ENCODE results near the gene JAK3. TPM values are rescaled to one million over a fixed set of nuclear protein-coding genes. Genes with fewer than 3 reads are reported as not detected.

The JAK3 gene
- total and polyA plus RNA-seq, 2 experiments from 2014 or later, result 3.0 to 3.2 TPM

DNA sequence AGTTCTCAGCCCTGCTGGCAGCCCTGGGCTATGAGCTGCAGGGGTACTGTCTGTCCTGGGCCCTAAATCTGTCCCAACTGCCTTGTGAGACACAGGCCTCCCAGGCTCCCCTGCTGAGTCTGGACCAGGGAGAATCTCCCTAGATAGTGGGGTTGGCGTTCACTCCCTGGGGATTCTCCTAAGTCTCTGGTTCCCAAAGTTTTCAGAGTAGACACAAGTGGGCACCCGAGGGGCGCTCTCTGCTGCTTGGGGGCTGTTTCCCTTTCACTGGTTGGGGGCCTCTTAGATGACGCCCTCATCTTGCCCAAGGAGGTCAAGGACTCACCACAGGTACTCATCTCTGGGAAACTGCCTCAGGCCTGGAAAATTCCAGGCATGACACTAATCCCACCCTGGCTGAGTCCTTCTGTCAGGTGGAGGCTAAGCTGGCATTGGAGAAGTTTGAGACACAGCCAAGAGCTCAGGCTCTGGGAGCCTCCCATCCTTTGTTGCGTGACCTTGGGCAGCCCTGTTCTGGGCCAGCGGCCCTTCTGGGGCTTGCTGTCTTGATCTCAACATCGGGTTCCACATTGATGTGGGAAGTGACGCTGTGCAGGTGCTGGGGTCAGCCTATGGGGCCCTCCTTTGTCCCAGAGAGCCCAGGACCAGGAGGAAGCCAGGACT lies 15.9 kb upstream of the JAK3 start:
- 94% methylated on average over 8 of the region's 8 CpGs for WGBS (ENCODE audit: low lambda C conversion rate, missing lambda C conversion rate)
- TF ChIP-seq EZH2 (IDR thresholded peaks at IDR 0.05; ENCODE audit: borderline replicate concordance) (no peak), EZH2phosphoT487 (IDR thresholded peaks at IDR 0.05; ENCODE audit: low read depth, severe bottlenecking, unreplicated experiment) (no peak)
- TF ChIP-seq, protein P1, sequence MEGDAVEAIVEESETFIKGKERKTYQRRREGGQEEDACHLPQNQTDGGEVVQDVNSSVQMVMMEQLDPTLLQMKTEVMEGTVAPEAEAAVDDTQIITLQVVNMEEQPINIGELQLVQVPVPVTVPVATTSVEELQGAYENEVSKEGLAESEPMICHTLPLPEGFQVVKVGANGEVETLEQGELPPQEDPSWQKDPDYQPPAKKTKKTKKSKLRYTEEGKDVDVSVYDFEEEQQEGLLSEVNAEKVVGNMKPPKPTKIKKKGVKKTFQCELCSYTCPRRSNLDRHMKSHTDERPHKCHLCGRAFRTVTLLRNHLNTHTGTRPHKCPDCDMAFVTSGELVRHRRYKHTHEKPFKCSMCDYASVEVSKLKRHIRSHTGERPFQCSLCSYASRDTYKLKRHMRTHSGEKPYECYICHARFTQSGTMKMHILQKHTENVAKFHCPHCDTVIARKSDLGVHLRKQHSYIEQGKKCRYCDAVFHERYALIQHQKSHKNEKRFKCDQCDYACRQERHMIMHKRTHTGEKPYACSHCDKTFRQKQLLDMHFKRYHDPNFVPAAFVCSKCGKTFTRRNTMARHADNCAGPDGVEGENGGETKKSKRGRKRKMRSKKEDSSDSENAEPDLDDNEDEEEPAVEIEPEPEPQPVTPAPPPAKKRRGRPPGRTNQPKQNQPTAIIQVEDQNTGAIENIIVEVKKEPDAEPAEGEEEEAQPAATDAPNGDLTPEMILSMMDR (IDR thresholded peaks at IDR 0.05; ENCODE audit: poor library complexity), result no peak
- H3K4me1 ChIP-seq (ENCODE audit: insufficient read depth), result peaks cover 10% of the 10 kb centered on the region
- no peak for DNase-seq (ENCODE audit: low spot score)
- no peak overlapping the region for H2AFZ ChIP-seq
- H3K27ac ChIP-seq, result no peak overlapping the region
- no peak overlapping the region for H3K4me2 ChIP-seq
- H3K36me3 ChIP-seq (replicated peaks; ENCODE audit: insufficient read depth, low read depth), result no peaks in the 10 kb centered on the region
- peaks cover 28% of the 10 kb centered on the region for H3K79me2 ChIP-seq
- no peaks in the 10 kb centered on the region for H3K9me2 ChIP-seq (replicated peaks; ENCODE audit: insufficient read depth)
- peaks cover 4% of the 10 kb centered on the region for H3K27me3 ChIP-seq
- H3K4me3 ChIP-seq, result no peak overlapping the region
- H3K9me3 ChIP-seq (ENCODE audit: low read depth), result no peaks in the 10 kb centered on the region
- H4K20me1 ChIP-seq (ENCODE audit: insufficient read depth, poor library complexity, severe bottlenecking), result peaks cover 42% of the 10 kb centered on the region

DNA sequence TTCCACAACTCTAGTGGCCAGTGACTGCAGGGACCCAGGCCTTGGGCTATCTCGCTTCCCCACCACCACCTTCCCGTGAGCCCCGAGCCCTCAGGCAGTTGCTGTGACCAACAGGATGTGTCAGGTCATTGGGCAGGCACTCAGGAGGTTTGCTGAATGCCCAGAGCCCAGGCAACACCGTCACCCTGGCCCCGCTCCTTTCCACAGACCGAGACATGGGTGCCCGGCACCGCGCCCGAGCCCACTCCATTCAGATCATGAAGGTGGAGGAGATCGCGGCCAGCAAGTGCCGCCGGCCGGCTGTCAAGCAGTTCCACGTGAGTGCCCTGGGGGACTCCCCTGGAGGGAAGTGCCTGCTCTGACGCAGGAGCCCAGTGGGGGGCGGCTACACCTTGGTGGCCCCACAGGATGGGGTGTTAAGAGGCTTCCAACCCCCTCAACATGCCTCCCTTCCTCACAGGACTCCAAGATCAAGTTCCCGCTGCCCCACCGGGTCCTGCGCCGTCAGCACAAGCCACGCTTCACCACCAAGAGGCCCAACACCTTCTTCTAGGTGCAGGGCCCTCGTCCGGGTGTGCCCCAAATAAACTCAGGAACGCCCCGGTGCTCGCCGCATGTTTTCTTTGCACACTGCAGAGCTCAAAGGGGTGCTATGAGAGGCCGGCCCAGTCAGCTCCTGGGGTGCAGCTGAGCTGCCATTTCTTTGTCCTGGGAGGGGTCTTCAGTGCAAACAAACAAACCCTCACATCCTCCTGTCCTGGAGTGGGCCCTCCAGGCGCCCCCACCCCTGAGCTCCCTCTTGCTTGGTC lies 15.1 kb upstream of the JAK3 start:
- Histone ChIP-seq H3K9me2 (replicated peaks; ENCODE audit: insufficient read depth) (no peaks in the 10 kb centered on the region), H3K4me3 (no peak overlapping the region), H3K4me2 (no peak overlapping the region), H3K27me3 (no peaks in the 10 kb centered on the region), H3K9me3 (ENCODE audit: low read depth) (no peaks in the 10 kb centered on the region), H3K79me2 (peaks cover 28% of the 10 kb centered on the region), H3K4me1 (ENCODE audit: insufficient read depth) (peaks cover 10% of the 10 kb centered on the region), H4K20me1 (ENCODE audit: insufficient read depth, poor library complexity, severe bottlenecking) (peaks cover 42% of the 10 kb centered on the region), H2AFZ (no peak overlapping the region), H3K36me3 (replicated peaks; ENCODE audit: insufficient read depth, low read depth) (no peaks in the 10 kb centered on the region), H3K27ac (no peak overlapping the region)
- TF ChIP-seq EZH2 (IDR thresholded peaks at IDR 0.05; ENCODE audit: borderline replicate concordance) (no peak), EZH2phosphoT487 (IDR thresholded peaks at IDR 0.05; ENCODE audit: low read depth, severe bottlenecking, unreplicated experiment) (no peak)
- TF ChIP-seq, protein P1 (IDR thresholded peaks at IDR 0.05; ENCODE audit: poor library complexity), result no peak
- WGBS (ENCODE audit: low lambda C conversion rate, missing lambda C conversion rate), result 96% methylated on average over 31 of the region's 31 CpGs
- no peak for DNase-seq (ENCODE audit: low spot score)

DNA sequence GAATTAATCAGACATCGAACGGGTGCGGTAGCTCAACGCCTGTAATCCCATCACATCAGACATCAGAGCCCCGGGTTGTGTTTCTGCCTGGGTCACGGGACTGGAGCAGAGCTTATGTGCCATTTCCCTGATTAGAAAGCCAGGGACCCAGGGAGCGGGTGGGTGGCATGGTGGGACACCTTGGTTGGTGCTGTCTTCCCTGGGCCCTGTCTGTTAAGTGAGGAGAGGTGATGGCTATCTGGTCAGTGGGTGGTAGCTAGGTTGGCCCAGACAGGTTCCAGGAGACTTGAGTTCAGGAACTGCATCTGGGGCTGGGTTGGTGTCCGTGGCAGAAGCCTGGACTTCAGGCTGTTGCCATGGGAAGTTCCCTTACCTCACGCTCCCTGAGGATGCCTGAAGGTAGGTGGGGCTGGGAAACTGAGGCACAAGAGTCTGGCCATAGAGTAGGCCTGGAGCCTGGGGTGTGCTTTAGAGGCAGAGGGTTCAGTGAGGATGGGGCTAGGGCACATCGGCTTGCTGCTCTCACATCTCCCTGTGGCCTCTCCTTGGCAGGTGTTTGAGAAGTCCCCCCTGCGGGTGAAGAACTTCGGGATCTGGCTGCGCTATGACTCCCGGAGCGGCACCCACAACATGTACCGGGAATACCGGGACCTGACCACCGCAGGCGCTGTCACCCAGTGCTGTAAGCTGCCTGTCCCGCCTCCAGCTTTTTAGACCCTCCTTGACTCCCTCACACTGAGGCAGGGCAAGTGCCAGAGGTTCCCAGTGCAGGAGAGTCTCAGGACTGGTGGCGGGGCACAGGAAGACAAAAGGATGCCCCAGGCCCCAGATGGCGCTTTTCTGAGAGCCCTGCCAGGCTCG lies 14.0 kb upstream of the JAK3 start:
- Histone ChIP-seq H3K27ac (no peak overlapping the region), H3K9me3 (ENCODE audit: low read depth) (no peaks in the 10 kb centered on the region), H3K4me1 (ENCODE audit: insufficient read depth) (peaks cover 10% of the 10 kb centered on the region), H3K36me3 (replicated peaks; ENCODE audit: insufficient read depth, low read depth) (no peaks in the 10 kb centered on the region), H3K4me2 (peak overlapping the region; percentile 99), H4K20me1 (ENCODE audit: insufficient read depth, poor library complexity, severe bottlenecking) (peaks cover 42% of the 10 kb centered on the region), H3K27me3 (no peaks in the 10 kb centered on the region), H3K79me2 (peaks cover 28% of the 10 kb centered on the region), H3K9me2 (replicated peaks; ENCODE audit: insufficient read depth) (no peaks in the 10 kb centered on the region), H3K4me3 (no peak overlapping the region), H2AFZ (no peak overlapping the region)
- TF ChIP-seq, protein P1 (IDR thresholded peaks at IDR 0.05; ENCODE audit: poor library complexity), result no peak
- TF ChIP-seq EZH2phosphoT487 (IDR thresholded peaks at IDR 0.05; ENCODE audit: low read depth, severe bottlenecking, unreplicated experiment) (no peak), EZH2 (IDR thresholded peaks at IDR 0.05; ENCODE audit: borderline replicate concordance) (no peak)
- 91% methylated on average over 23 of the region's 23 CpGs for WGBS (ENCODE audit: low lambda C conversion rate, missing lambda C conversion rate)
- no peak for DNase-seq (ENCODE audit: low spot score)
